B cell (primary cell): Measurements from ENCODE around the gene PDE3A.

Experiments
- EZH2 ChIP-seq: IDR thresholded peaks from 2 replicates; pipeline ENCODE4 v1.6.1; 2012; ENCODE audit warnings: borderline replicate concordance, low read depth, mild to moderate bottlenecking, moderate library complexity, low read length; ENCODE audit not compliant: insufficient read depth, poor library complexity, severe bottlenecking
- TF ChIP-seq, protein P1 (sequence below): fragments of 200-600 bp; IDR thresholded peaks from one replicate; pipeline ENCODE4 v1.8.0; 2022; ENCODE audit warnings: antibody characterized with exemption, mild to moderate bottlenecking

DNA sequence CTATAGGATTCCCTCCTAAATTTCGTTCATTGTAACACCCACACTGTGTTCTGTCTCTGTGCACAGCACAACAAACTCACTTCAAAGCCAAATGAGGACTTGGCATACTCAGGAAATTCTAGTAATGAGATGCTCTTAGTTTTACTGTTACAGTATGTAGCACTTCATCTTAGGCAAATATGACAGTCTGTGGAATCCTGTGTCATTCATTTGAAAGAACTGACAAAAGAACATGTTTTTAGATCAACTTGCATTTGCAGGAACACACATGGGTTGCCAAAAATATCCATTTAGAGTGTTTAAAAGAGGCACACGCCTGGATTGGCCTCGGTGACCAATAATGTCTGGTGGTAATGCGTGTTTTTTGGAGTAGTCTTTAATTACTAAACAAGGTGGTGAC, 56.5 kb downstream of the PDE3A start:
- no peak for TF ChIP-seq EZH2
- TF ChIP-seq, protein P1, sequence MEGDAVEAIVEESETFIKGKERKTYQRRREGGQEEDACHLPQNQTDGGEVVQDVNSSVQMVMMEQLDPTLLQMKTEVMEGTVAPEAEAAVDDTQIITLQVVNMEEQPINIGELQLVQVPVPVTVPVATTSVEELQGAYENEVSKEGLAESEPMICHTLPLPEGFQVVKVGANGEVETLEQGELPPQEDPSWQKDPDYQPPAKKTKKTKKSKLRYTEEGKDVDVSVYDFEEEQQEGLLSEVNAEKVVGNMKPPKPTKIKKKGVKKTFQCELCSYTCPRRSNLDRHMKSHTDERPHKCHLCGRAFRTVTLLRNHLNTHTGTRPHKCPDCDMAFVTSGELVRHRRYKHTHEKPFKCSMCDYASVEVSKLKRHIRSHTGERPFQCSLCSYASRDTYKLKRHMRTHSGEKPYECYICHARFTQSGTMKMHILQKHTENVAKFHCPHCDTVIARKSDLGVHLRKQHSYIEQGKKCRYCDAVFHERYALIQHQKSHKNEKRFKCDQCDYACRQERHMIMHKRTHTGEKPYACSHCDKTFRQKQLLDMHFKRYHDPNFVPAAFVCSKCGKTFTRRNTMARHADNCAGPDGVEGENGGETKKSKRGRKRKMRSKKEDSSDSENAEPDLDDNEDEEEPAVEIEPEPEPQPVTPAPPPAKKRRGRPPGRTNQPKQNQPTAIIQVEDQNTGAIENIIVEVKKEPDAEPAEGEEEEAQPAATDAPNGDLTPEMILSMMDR, result no peak
